Naive thymus-derived CD8-positive, alpha-beta T cell (primary cell): Measurements from ENCODE around the gene PCNT. TPM values are rescaled to one million over a fixed set of nuclear protein-coding genes. Genes with fewer than 3 reads are reported as not detected.
A peak's percentile ranks its signal among the peaks of the same experiment; 100 is the strongest.

ENCODE experiments used
- ATAC-seq, 2 donors: fragments of 150-1000 bp; cut with Tn5 transposase in 1 of 2; sonication (Bioruptor Pico), chemical (Tn5 transposase) in 1 of 2; 1 replicate in 1 of 2; 2 replicates in 1 of 2; pipeline ENCODE4 v1.10.0; 2021; ENCODE audit warnings: mild to moderate bottlenecking in 2 of 2, moderate library complexity in 2 of 2
- POLR2A ChIA-PET: fragments of 350-600 bp; sonication (Branson Sonifier 250); formaldehyde crosslinking; loops from one replicate; lab custom pipeline; 2021; ENCODE audit warnings: antibody characterized with exemption; lab: Charles Lee
- DNase-seq, 10 donors: peaks; one replicate each; pipeline versions ENCODE4 v3.0.0 to v3.0.0-alpha.2; 2020 to 2022
- H3K27ac Mint-ChIP-seq, 10 donors: one replicate each; pipeline ENCODE4 v1.8.0; 2020 to 2022; ENCODE audit warnings: mild to moderate bottlenecking in 10 of 10, mixed read lengths in 10 of 10, moderate library complexity in 4 of 10, inconsistent platforms in 1 of 10
- H3K27me3 Mint-ChIP-seq, 5 donors: one replicate each; pipeline ENCODE4 v1.8.0; 2021 to 2022; ENCODE audit warnings: mixed read lengths in 5 of 5
- H3K36me3 Mint-ChIP-seq, 3 donors: one replicate each; pipeline ENCODE4 v1.8.0; 2020 to 2022; ENCODE audit warnings: mixed read lengths in 3 of 3, mild to moderate bottlenecking in 2 of 3, inconsistent platforms in 1 of 3
- H3K4me1 Mint-ChIP-seq, 4 donors: one replicate each; pipeline ENCODE4 v1.8.0; 2021 to 2022; ENCODE audit warnings: mixed read lengths in 4 of 4
- H3K4me3 Mint-ChIP-seq, 10 donors: one replicate each; pipeline ENCODE4 v1.8.0; 2020 to 2022; ENCODE audit warnings: mild to moderate bottlenecking in 10 of 10, mixed read lengths in 10 of 10, moderate library complexity in 6 of 10, inconsistent platforms in 1 of 10
- H3K9me3 Mint-ChIP-seq, 9 donors: one replicate each; pipeline ENCODE4 v1.8.0; 2020 to 2022; ENCODE audit warnings: mixed read lengths in 9 of 9, mild to moderate bottlenecking in 3 of 9, inconsistent platforms in 1 of 9, moderate library complexity in 1 of 9
- polyA plus RNA-seq, 3 donors: library from polyadenylated mRNA; unstranded; fragments of 300-500 nt; fragmentation: Illumina TruSeq; gene quantifications; one replicate each; pipeline ENCODE4 v1.2.3, GENCODE V29; 2021
- total RNA-seq, 8 experiments: library from RNA in 2 of 8; stranded (reverse) in 2 of 8; gene quantifications; one replicate each; pipeline ENCODE4 v1.2.3 and lab custom pipeline; 2021 to 2026

Gene PCNT
- total and polyA plus RNA-seq, 5 experiments from 2014 or later, result 17.2 to 86.2 (median 37.4) TPM

DNA sequence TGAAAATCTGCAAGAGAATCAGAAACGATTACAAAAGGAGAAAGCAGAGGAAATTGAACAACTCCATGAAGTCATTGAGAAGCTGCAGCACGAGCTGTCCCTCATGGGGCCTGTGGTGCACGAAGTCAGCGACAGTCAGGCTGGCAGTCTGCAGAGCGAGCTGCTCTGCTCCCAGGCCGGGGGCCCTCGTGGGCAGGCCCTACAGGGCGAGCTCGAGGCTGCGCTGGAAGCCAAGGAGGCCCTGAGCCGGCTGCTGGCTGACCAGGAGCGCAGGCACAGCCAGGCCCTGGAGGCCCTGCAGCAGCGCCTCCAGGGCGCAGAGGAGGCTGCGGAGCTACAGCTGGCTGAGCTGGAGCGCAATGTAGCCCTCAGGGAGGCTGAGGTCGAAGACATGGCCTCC is 87.3 kb downstream of the PCNT start:
- peaks cover 0 to 7% (median 3%) of the 10 kb centered on the region in 4 donors for H3K4me1 Mint-ChIP-seq
- no peak overlapping the region for H3K27ac Mint-ChIP-seq
- H3K9me3 Mint-ChIP-seq, result no peaks in the 10 kb centered on the region
- POLR2A ChIA-PET, result interaction anchor here (1.5 kb wide), 1 partner anchor 16 kb away, joined by 3 read pairs; no protein-coding TSS in a partner anchor
- H3K36me3 Mint-ChIP-seq, result peaks cover 0 to 37% (median 13%) of the 10 kb centered on the region in 3 donors
- DNase-seq, result peak in 1 of 10 donors; percentile 45
- H3K27me3 Mint-ChIP-seq, result no peaks in the 10 kb centered on the region
- H3K4me3 Mint-ChIP-seq, result no peak overlapping the region
- no peak for ATAC-seq

DNA sequence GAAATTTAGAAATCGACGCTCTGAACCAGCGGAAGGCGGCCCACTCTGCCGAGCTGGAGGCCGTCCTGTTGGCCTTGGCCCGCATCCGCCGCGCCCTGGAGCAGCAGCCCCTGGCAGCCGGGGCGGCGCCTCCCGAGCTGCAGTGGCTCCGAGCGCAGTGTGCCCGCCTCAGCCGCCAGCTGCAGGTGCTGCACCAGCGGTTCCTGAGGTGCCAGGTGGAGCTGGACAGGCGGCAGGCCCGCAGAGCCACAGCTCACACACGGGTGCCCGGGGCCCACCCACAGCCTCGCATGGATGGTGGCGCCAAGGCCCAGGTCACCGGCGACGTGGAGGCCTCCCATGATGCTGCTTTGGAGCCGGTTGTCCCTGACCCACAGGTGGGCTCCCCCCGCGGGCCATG is 87.7 kb downstream of the PCNT start:
- Mint-ChIP-seq H3K36me3 (peaks cover 0 to 39% (median 15%) of the 10 kb centered on the region in 3 donors), H3K4me3 (no peak overlapping the region), H3K4me1 (peaks cover 0 to 7% (median 3%) of the 10 kb centered on the region in 4 donors), H3K27me3 (no peaks in the 10 kb centered on the region), H3K27ac (peak overlapping the region in 1 of 10 donors; percentile 63), H3K9me3 (no peaks in the 10 kb centered on the region)
- POLR2A ChIA-PET, result interaction anchor here (1.5 kb wide), 1 partner anchor 16 kb away, joined by 3 read pairs; no protein-coding TSS in a partner anchor
- ATAC-seq, result no peak
- peak in 1 of 10 donors; percentile 30 for DNase-seq

- Mint-ChIP-seq H3K27ac (peak overlapping the region in 1 of 10 donors; percentile 63), H3K4me3 (no peak overlapping the region), H3K9me3 (no peaks in the 10 kb centered on the region), H3K36me3 (peaks cover 0 to 37% (median 15%) of the 10 kb centered on the region in 3 donors), H3K27me3 (no peaks in the 10 kb centered on the region), H3K4me1 (peaks cover 0 to 3% (median under 1%) of the 10 kb centered on the region in 4 donors)
- ATAC-seq (no peak), DNase-seq (peak in 1 of 10 donors; percentile 45)
- POLR2A ChIA-PET, result interaction anchor here (0.6 to 1.3 kb wide), 2 partner anchors 10 to 14 kb away, joined by 4 to 5 read pairs; no protein-coding TSS in a partner anchor
These were observed 88.8 kb downstream of the PCNT start for GRCh38 chr21:46412521-46413364.

DNA sequence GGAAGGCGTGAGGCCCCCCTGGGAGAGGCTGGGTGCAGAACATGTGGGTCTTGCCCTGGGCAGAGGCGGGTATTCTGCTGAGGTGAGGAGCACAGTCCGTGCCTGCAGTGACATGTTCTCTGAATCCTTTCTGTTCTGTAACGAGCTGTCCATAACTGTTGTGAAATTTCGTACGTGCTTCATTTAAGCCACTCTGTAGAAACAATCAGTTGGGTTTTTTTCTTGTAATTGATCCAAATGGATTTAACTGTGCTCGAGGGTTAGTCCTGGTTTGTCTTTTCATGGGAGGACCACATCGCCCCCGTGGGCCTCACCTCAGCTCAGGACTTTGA is 89.4 kb downstream of the PCNT start:
- Mint-ChIP-seq H3K27me3 (no peaks in the 10 kb centered on the region), H3K36me3 (peaks cover 0 to 39% (median 18%) of the 10 kb centered on the region in 3 donors), H3K4me1 (peaks cover 0 to 3% (median under 1%) of the 10 kb centered on the region in 4 donors), H3K4me3 (no peak overlapping the region), H3K9me3 (no peaks in the 10 kb centered on the region), H3K27ac (no peak overlapping the region)
- POLR2A ChIA-PET, result interaction anchor here (1.3 kb wide), 1 partner anchor 9 kb away, joined by 4 read pairs; no protein-coding TSS in a partner anchor
- DNase-seq (no peak), ATAC-seq (no peak)

DNA sequence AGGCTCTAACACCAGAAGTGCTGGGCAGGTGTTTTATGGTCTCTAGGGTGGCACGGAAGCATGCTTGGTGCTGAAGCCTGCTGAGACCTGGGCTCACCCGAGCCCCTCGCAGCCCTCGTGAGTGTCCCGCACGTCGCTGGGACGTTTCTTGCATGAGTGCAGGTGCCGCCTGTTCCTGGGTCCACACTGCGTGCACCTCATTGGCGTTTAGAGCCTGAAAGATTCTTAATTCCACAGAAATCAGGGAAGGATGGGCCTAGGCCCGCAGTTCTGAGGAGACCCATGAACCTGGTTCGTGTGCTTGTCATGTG is 91.0 kb downstream of the PCNT start:
- no peak for ATAC-seq
- Mint-ChIP-seq H3K4me3 (no peak overlapping the region), H3K9me3 (no peaks in the 10 kb centered on the region), H3K27ac (no peak overlapping the region), H3K36me3 (peaks cover 0 to 49% (median 19%) of the 10 kb centered on the region in 3 donors), H3K27me3 (no peaks in the 10 kb centered on the region), H3K4me1 (peaks cover 0 to 3% (median 0%) of the 10 kb centered on the region in 4 donors)
- DNase-seq, result peak in 1 of 10 donors; percentile 4
- POLR2A ChIA-PET, result no interaction called here

DNA sequence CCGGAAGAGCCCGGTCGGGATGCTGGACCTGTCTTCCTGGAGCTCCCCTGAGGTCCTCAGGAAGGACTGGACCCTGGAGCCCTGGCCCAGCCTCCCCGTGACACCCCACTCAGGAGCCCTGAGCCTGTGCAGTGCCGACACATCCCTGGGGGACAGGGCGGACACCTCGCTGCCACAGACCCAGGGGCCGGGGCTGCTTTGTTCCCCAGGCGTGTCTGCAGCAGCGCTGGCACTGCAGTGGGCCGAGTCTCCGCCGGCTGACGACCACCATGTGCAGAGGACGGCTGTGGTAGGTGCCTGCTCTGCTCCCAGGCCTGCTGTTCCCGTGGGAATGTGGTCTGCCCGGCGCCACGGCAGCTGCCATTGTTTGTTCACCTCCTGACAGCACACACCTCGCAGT is 92.6 kb downstream of the PCNT start:
- Mint-ChIP-seq H3K36me3 (peaks cover 0 to 46% (median 21%) of the 10 kb centered on the region in 3 donors), H3K27me3 (no peaks in the 10 kb centered on the region), H3K27ac (peak overlapping the region in 1 of 10 donors; percentile 58), H3K4me1 (peaks cover 0 to 3% (median 2%) of the 10 kb centered on the region in 4 donors), H3K9me3 (no peaks in the 10 kb centered on the region), H3K4me3 (no peak overlapping the region)
- DNase-seq (peak in 1 of 10 donors; percentile 16), ATAC-seq (no peak)
- POLR2A ChIA-PET, result interaction anchor here (0.7 kb wide), 1 partner anchor 12 kb away, joined by 3 read pairs; no protein-coding TSS in a partner anchor

DNA sequence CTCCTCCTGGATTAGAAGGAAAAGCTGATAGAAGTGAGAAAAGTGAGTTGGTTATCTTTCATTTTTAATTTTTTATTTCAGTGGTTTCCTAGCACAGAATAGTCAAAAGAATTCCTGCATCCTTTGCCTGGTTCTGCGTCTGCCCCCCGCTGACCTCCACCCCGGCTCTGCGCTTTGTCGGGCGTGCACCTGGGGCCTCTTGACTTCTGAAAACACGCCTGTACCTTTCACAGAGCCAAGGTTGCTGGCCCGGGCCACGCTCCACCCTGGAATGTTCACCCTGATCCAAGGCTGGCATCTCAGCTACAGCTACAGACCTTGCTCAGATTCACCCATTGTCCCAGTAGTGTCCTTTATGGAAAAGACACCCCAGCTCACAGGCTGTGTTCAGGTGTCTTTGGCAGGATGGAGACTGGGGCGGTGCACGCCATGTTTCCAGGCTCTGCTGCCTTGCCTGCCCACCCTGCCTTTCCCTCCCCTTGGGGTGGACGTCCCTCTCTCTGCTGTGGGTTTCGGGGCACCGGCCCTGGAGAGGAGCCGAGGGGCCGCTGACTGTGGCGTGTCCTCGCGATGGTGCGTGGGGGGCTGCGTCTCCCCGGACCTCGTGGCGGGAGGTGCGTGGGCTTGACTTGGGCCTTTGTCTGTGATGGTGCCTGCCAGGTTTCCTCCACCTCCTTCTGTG is 94.5 kb downstream of the PCNT start:
- DNase-seq (peak in 1 of 10 donors; percentile 41), ATAC-seq (no peak)
- no peaks in the 10 kb centered on the region for H3K9me3 Mint-ChIP-seq
- H3K36me3 Mint-ChIP-seq, result peaks cover 0 to 45% (median 17%) of the 10 kb centered on the region in 3 donors
- H3K4me3 Mint-ChIP-seq, result no peak overlapping the region
- POLR2A ChIA-PET, result no interaction called here
- H3K4me1 Mint-ChIP-seq, result peaks cover 3 to 15% (median 12%) of the 10 kb centered on the region in 4 donors
- H3K27me3 Mint-ChIP-seq, result no peaks in the 10 kb centered on the region
- peak overlapping the region in 5 of 10 donors; percentile 22 to 63 (median 58) for H3K27ac Mint-ChIP-seq

- Mint-ChIP-seq H3K4me1 (peaks cover 10 to 31% (median 29%) of the 10 kb centered on the region in 4 donors), H3K9me3 (no peaks in the 10 kb centered on the region), H3K27me3 (no peaks in the 10 kb centered on the region), H3K4me3 (no peak overlapping the region), H3K36me3 (peaks cover 0 to 42% (median 17%) of the 10 kb centered on the region in 3 donors), H3K27ac (peak overlapping the region in 8 of 10 donors; percentile 11 to 81 (median 62))
- no peak for ATAC-seq
- POLR2A ChIA-PET, result no interaction called here
- peak in 1 of 10 donors; percentile 55 for DNase-seq
These were observed 96.6 kb downstream of the PCNT start for GRCh38 chr21:46420241-46421190.

- H3K36me3 Mint-ChIP-seq, result peaks cover 0 to 35% (median 14%) of the 10 kb centered on the region in 3 donors
- H3K4me1 Mint-ChIP-seq, result peaks cover 13 to 36% (median 33%) of the 10 kb centered on the region in 4 donors
- ATAC-seq (no peak), DNase-seq (peak in 1 of 10 donors; percentile 59)
- peak overlapping the region in 5 of 10 donors; percentile 29 to 70 (median 56) for H3K27ac Mint-ChIP-seq
- H3K27me3 Mint-ChIP-seq, result no peaks in the 10 kb centered on the region
- POLR2A ChIA-PET, result no interaction called here
- H3K4me3 Mint-ChIP-seq, result peak overlapping the region in 1 of 10 donors; percentile 26
- no peaks in the 10 kb centered on the region for H3K9me3 Mint-ChIP-seq
These were observed 97.3 kb downstream of the PCNT start for GRCh38 chr21:46421191-46421750.

- peak in 1 of 10 donors; percentile 63 for DNase-seq
- ATAC-seq, result no peak
- peaks cover 0 to 31% (median 11%) of the 10 kb centered on the region in 3 donors for H3K36me3 Mint-ChIP-seq
- H3K9me3 Mint-ChIP-seq, result no peaks in the 10 kb centered on the region
- no peaks in the 10 kb centered on the region for H3K27me3 Mint-ChIP-seq
- POLR2A ChIA-PET, result interaction anchor here (0.8 to 6.0 kb wide), 3 partner anchors 8 to 14 kb away, joined by 3 to 65 read pairs (median 4); no protein-coding TSS in a partner anchor
- peak overlapping the region in 1 of 10 donors; percentile 26 for H3K4me3 Mint-ChIP-seq
- H3K4me1 Mint-ChIP-seq, result peaks cover 13 to 42% (median 35%) of the 10 kb centered on the region in 4 donors
- peak overlapping the region in 8 of 10 donors; percentile 43 to 95 (median 74) for H3K27ac Mint-ChIP-seq
These were observed 98.0 kb downstream of the PCNT start for GRCh38 chr21:46421756-46422555.
